Measurements from ENCODE around the gene SYNGAP1.
"Not testable (repeated sequence)": the region's sequence is repeated elsewhere in the genome, so short reads cannot be mapped to it uniquely, and the experiment has no call there.

The SYNGAP1 gene

DNA sequence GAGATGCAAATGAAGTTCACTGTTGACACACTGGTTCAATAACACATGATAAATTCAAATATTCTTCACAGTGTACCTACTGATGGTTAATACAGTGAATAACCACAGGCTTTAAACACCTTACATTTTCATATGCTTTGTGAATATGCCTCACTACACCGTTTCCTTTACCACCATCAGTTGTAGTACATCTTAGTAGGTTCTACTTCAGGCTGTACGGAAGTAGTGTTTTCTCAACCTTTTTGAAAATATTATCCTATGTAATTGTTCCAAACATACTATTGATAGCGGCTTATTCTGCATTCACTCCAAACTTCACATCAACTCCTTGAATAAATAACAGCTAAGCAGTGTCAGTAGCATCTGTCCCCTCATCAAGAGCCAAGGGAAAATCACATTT is 49.8 kb downstream of the SYNGAP1 start:
- DNase-seq (ENCODE audit: low spot score): no peak

GRCh38 chr6:33477864-33478263 is 58.0 kb downstream of the SYNGAP1 start:
- DNase-seq (ENCODE audit: low spot score): no peak

DNA sequence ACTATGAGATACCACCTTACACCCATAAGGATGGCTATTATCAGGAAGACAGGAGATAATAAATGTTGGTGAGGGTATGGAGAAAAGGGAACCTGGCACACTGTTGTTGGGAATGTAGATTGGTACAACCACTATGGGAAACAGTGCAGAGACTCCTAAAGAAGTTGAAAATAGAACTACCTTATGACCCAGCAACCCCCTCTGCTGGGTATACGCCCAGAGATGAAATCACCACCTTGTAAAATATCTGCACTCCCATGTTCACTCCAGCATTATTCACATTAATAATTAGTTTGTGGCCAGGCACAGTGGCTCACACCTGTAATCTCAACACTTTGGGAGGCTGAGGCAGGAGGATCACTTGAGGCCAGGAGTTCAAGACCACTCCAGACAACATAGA is 61.3 kb downstream of the SYNGAP1 start:
- no peak for DNase-seq (ENCODE audit: low spot score)

DNA sequence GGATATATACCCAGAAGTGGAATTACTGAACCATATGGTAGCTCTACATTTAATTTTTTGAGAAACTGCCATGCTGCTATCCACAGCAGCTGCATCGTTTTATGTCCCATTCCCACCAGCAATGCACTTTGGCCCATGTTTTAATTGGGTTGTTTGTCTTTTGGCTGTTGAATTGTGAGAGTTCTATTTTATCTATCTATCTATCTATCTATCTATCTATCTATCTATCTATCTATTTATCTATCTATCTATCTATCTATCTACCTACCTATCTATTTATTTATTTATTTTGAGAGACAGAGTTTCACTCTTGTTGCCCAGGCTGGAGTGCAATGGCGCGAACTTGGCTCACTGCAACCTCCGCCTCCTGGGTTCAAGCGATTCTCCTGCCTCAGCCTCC is 62.8 kb downstream of the SYNGAP1 start:
- DNase-seq (ENCODE audit: low spot score): not testable (repeated sequence)

GRCh38 chr6:33483678-33484077 is 63.8 kb downstream of the SYNGAP1 start:
- DNase-seq (ENCODE audit: low spot score): no peak

- not testable (repeated sequence) for DNase-seq (ENCODE audit: low spot score)
Observed at GRCh38 chr6:33484673-33485262, 64.9 kb downstream of the SYNGAP1 start.

DNA sequence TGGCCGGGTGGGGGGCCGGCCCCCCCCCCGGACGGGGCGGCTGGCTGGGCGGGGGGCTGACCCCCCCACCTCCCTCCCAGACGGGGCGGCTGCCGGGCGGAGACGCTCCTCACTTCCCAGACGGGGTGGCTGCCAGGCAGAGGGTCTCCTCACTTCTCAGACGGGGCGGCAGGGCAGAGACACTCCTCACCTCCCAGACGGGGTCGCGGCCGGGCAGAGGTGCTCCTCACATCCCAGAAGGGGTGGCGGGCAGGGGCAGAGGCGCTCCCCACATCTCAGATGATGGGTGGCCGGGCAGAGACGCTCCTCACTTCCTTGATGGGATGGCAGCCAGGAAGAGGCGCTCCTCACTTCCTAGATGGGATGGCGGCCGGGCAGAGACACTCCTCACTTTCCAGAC is 65.8 kb downstream of the SYNGAP1 start:
- DNase-seq (ENCODE audit: low spot score): not testable (repeated sequence)

GRCh38 chr6:33488339-33488738 is 68.5 kb downstream of the SYNGAP1 start:
- no peak for DNase-seq (ENCODE audit: low spot score)

- no peak for DNase-seq (ENCODE audit: low spot score)
Observed at GRCh38 chr6:33490198-33490597, 70.3 kb downstream of the SYNGAP1 start.

DNA sequence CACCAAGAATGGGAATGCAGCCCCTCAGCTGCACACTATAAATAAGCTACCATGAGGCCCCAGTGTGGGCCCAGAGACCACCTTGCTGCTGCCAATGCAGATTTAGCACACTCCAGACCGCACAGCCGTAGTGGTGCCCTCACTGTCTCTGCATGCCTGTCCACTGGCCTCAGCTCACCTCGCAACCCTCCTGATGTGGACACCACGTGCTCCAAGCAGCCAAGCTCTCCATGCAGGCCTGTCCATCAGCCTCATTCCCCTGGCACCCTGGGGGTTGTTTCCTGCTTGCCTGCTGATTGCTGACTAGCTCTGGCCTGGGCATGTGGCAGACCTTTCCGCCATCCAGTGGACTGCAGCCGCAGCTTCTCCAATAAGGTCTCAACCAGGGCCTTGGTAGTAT is 70.8 kb downstream of the SYNGAP1 start:
- DNase-seq (ENCODE audit: low spot score): no peak

- DNase-seq (ENCODE audit: low spot score): no peak
Observed at GRCh38 chr6:33492093-33492492, 72.2 kb downstream of the SYNGAP1 start.

- DNase-seq (ENCODE audit: low spot score): no peak
Observed at GRCh38 chr6:33497157-33497556, 77.3 kb downstream of the SYNGAP1 start.

DNA sequence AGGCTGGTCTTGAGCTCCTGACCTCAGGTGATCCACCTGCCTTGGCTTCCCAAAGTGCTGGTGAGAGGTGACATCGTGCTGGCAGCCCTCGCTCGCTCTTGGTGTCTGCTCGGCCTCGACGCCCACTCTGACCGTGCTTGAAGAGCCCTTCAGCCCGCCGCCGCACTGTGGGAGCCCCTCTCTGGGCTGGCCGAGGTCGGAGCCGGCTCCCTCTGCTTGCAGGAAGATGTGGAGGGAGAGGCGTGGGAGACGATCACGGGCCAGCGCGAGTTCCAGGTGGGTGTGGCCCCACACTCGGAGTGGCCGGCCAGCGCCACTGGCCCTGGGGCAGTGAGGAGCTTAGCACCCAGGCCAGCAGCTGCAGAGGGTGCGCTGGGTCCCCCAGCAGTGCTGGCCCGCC is 82.6 kb downstream of the SYNGAP1 start:
- DNase-seq (ENCODE audit: low spot score): no peak

DNA sequence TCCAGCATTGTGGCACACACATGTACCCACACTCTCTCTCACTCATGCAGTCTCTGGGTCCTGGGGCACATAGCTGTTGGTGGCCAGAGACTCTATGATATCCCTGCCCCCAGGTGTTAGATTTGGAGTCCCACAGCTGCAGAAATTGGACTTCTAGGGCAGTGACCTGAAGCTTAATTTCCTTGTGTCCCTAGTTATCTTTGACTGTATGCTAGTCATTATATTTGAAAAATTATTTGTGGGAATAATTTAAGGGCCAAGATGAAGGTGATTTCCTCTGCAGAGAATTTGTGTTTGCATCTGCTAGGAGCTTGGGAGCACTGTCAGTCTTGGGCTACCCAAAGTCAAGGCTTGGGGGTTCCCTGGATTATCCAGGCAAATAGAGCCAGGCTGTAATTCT is 84.6 kb downstream of the SYNGAP1 start:
- no peak for DNase-seq (ENCODE audit: low spot score)
